Caco-2 (cell line): ENCODE results near the gene RNF186. TPM values are rescaled to one million over a fixed set of nuclear protein-coding genes. Genes with fewer than 3 reads are reported as not detected.
A peak's percentile ranks its signal among the peaks of the same experiment; 100 is the strongest.

ENCODE experiments used
- BruUV-seq: library from RNA; stranded (reverse); fragments of 400-500 nt; replicated peaks from 2 replicates; lab custom pipeline; 2021; lab: Mats Ljungman, UMichigan
- CTCF ChIA-PET: fragments of 300-600 bp; sonication (Branson Sonifier 250); formaldehyde crosslinking; loops from one replicate; lab custom pipeline; 2022; ENCODE audit warnings: antibody characterized with exemption; lab: Charles Lee
- POLR2A ChIA-PET: fragments of 300-600 bp; sonication (Branson Sonifier 250); formaldehyde crosslinking; loops from one replicate; lab custom pipeline; 2022; ENCODE audit warnings: antibody characterized with exemption; lab: Charles Lee
- DNase-seq, 2 experiments: peaks; one replicate each; pipeline versions ENCODE4 v3.0.0 to v3.0.0-alpha.2; 2020 to 2022
- H3K27me3 ChIP-seq: replicated peaks from 2 replicates; pipeline ENCODE4 v1.6.0; 2011; ENCODE audit warnings: low read length; ENCODE audit not compliant: control insufficient read depth, insufficient read depth
- H3K36me3 ChIP-seq: 2 replicates; pipeline ENCODE4 v1.5.1; 2011; ENCODE audit warnings: low read length; ENCODE audit not compliant: control insufficient read depth, insufficient read depth
- H3K4me1 ChIP-seq: fragments of 250-450 bp; sonication (Bioruptor Pico); 2 replicates; pipeline ENCODE4 v1.5.1; 2020; ENCODE audit warnings: mild to moderate bottlenecking
- H3K4me3 ChIP-seq: 2 replicates; pipeline ENCODE4 v1.5.1; 2011; ENCODE audit warnings: low read depth, mild to moderate bottlenecking, control low read depth, low read length
- H3K9me3 ChIP-seq: fragments of 250-450 bp; sonication (Bioruptor Pico); 2 replicates; pipeline ENCODE4 v1.5.1; 2020; ENCODE audit warnings: mild to moderate bottlenecking, moderate library complexity
- H3K27ac Mint-ChIP-seq: one replicate; pipeline ENCODE4 v1.8.0; 2022; ENCODE audit warnings: mixed read lengths; ENCODE audit not compliant: unreplicated experiment
- H3K27me3 Mint-ChIP-seq: one replicate; pipeline ENCODE4 v1.8.0; 2022; ENCODE audit warnings: mixed read lengths; ENCODE audit not compliant: insufficient read depth, unreplicated experiment
- H3K36me3 Mint-ChIP-seq: one replicate; pipeline ENCODE4 v1.8.0; 2022; ENCODE audit warnings: mild to moderate bottlenecking, mixed read lengths; ENCODE audit not compliant: insufficient read depth, unreplicated experiment
- H3K4me1 Mint-ChIP-seq: one replicate; pipeline ENCODE4 v1.8.0; 2022; ENCODE audit warnings: low read depth, mixed read lengths; ENCODE audit not compliant: unreplicated experiment
- H3K4me3 Mint-ChIP-seq: one replicate; pipeline ENCODE4 v1.8.0; 2022; ENCODE audit warnings: mild to moderate bottlenecking, moderate library complexity, mixed read lengths; ENCODE audit not compliant: unreplicated experiment
- H3K9me3 Mint-ChIP-seq: one replicate; pipeline ENCODE4 v1.8.0; 2022; ENCODE audit warnings: mixed read lengths; ENCODE audit not compliant: unreplicated experiment
- CTCF ChIP-seq, 2 experiments: fragments of 200-600 bp in 1 of 2; IDR thresholded peaks; 1 replicate in 1 of 2; 2 replicates in 1 of 2; pipeline versions ENCODE4 v1.5.1 to v1.8.0; 2011 to 2022; ENCODE audit warnings: antibody characterized with exemption in 1 of 2, control low read depth in 1 of 2, inconsistent platforms in 1 of 2, low read depth in 1 of 2, low read length in 1 of 2, mild to moderate bottlenecking in 1 of 2, moderate library complexity in 1 of 2; ENCODE audit not compliant: insufficient read depth in 1 of 2, severe bottlenecking in 1 of 2, unreplicated experiment in 1 of 2
- intact Hi-C: fragments of 100-400 bp; cut with micrococcal nuclease; formaldehyde crosslinking; loops from one replicate; pipeline ENCODE4 v1.10.0; 2022; ENCODE audit not compliant: unreplicated experiment
- total RNA-seq: library from RNA; stranded (reverse); gene quantifications from 2 replicates; pipeline ENCODE4 v1.2.3, GENCODE V29; 2022

The RNF186 gene
- total RNA-seq, 1 experiment from 2014 or later: not detected

GRCh38 chr1:19800076-19800804 is 14.8 kb downstream of the RNF186 start:
- Mint-ChIP-seq H3K4me3 (peak overlapping the region; percentile 85), H3K36me3 (no peaks in the 10 kb centered on the region), H3K27me3 (no peaks in the 10 kb centered on the region), H3K9me3 (no peaks in the 10 kb centered on the region), H3K27ac (peak overlapping the region; percentile 81), H3K4me1 (peaks cover 6% of the 10 kb centered on the region)
- ChIA-PET POLR2A (interaction anchor here (0.6 kb wide), 1 partner anchor 897 kb away, joined by 18 read pairs; no protein-coding TSS in a partner anchor), CTCF (no interaction called here)
- TSS peak; percentile 78 for BruUV-seq
- H3K4me3 ChIP-seq: peak overlapping the region; percentile 62
- peak; percentile 64 for DNase-seq
- H3K36me3 ChIP-seq: no peaks in the 10 kb centered on the region
- TF ChIP-seq CTCF (IDR thresholded peaks at IDR 0.05; ENCODE audit: insufficient read depth in 1 of 2, low read depth in 1 of 2, low read length in 1 of 2, severe bottlenecking in 1 of 2, unreplicated experiment in 1 of 2): no peak
- intact Hi-C loops: no loop called here
- H3K9me3 ChIP-seq: no peaks in the 10 kb centered on the region
- no peaks in the 10 kb centered on the region for H3K27me3 ChIP-seq
- 0 out of 2 replicates have a peak, but pooled peaks cover 5% of the 10 kb centered on the region for H3K4me1 ChIP-seq

GRCh38 chr1:19799230-19800075 is 15.6 kb downstream of the RNF186 start, which contains the start of gene TMCO4:
Gene TMCO4 (minus strand): TSS chr1:19799916. CDS start chr1:19780758, 19,158 bp downstream.
- Mint-ChIP-seq H3K4me3 (peak within 1 kb of the TSS; percentile 85), H3K27me3 (no peaks in the 10 kb centered on the region), H3K4me1 (peaks cover 6% of the 10 kb centered on the region), H3K36me3 (peaks cover 3% of the 10 kb centered on the region), H3K9me3 (no peaks in the 10 kb centered on the region), H3K27ac (peak within 1 kb of the TSS; percentile 81)
- Histone ChIP-seq H3K27me3 (no peaks in the 10 kb centered on the region), H3K4me1 (0 out of 2 replicates have a peak, but pooled peaks cover 5% of the 10 kb centered on the region), H3K36me3 (no peaks in the 10 kb centered on the region), H3K9me3 (no peaks in the 10 kb centered on the region), H3K4me3 (peak within 1 kb of the TSS; percentile 62)
- TF ChIP-seq CTCF (IDR thresholded peaks at IDR 0.05; ENCODE audit: insufficient read depth in 1 of 2, low read depth in 1 of 2, low read length in 1 of 2, severe bottlenecking in 1 of 2, unreplicated experiment in 1 of 2): peak; percentile 23 to 45
- POLR2A ChIA-PET: no interaction called here
- BruUV-seq: no TSS peak
- intact Hi-C loops: no loop called here
- DNase-seq: peak; percentile 73 to 81
- CTCF ChIA-PET: no interaction called here
